GM10248 (cell line): ENCODE data around the gene ACTC1.

Experiments used
- CTCF ChIA-PET: fragments of 300-600 bp; sonication (Branson Sonifier 250); formaldehyde crosslinking; extraction: SDS; loops from one replicate; lab custom pipeline; 2021; ENCODE audit warnings: antibody characterized with exemption; lab: Yijun Ruan, JAX
- POLR2A ChIA-PET: fragments of 350-650 bp; sonication (Branson Sonifier 250); formaldehyde crosslinking; extraction: SDS; loops from one replicate; lab custom pipeline; 2020; ENCODE audit warnings: antibody characterized with exemption; lab: Yijun Ruan, JAX
- DNase-seq: peaks from one replicate; pipeline ENCODE4 v3.0.0; 2012; ENCODE audit errors: extremely low spot score
- CTCF ChIP-seq: IDR thresholded peaks from 2 replicates; pipeline ENCODE4 v1.5.1; 2012; ENCODE audit warnings: mild to moderate bottlenecking, low read depth; ENCODE audit errors: extremely low read depth, missing control alignments, control extremely low read depth

ACTC1 gene

GRCh38 chr15:34760909-34761308, 34.4 kb downstream of the ACTC1 start:
- DNase-seq = no peak
- TF ChIP-seq CTCF = no peak
- CTCF ChIA-PET = no interaction called here
- POLR2A ChIA-PET = no interaction called here

- no peak for DNase-seq
- POLR2A ChIA-PET = no interaction called here
- CTCF ChIA-PET = no interaction called here
- no peak for TF ChIP-seq CTCF
Measured at GRCh38 chr15:34759992-34760391, 35.4 kb downstream of the ACTC1 start.

GRCh38 chr15:34759347-34759746, 36.0 kb downstream of the ACTC1 start:
- DNase-seq = no peak
- TF ChIP-seq CTCF = no peak
- CTCF ChIA-PET = no interaction called here
- POLR2A ChIA-PET = no interaction called here

GRCh38 chr15:34757262-34757661, 38.1 kb downstream of the ACTC1 start:
- DNase-seq = no peak
- no peak for TF ChIP-seq CTCF
- CTCF ChIA-PET = interaction anchor here (1.2 kb wide), 1 partner anchor 11 kb away, joined by 4 read pairs; no protein-coding TSS in a partner anchor
- POLR2A ChIA-PET = no interaction called here

- CTCF ChIA-PET = interaction anchor here (1.0 kb wide), 1 partner anchor 16 kb away, joined by 4 read pairs; no protein-coding TSS in a partner anchor
Measured at GRCh38 chr15:34755419-34755773, 40.0 kb downstream of the ACTC1 start.

GRCh38 chr15:34754674-34755418, 40.5 kb downstream of the ACTC1 start, which contains the start of gene GJD2:
Gene GJD2, minus strand, starts transcription at chr15:34754998. Its CDS starts 510 bp downstream, at chr15:34754488.
- DNase-seq = no peak
- CTCF ChIA-PET = no interaction called here

More at GRCh38 chr15:34755419-34755773, 40.0 kb downstream of the ACTC1 start:
- POLR2A ChIA-PET = no interaction called here
- no peak for TF ChIP-seq CTCF
- no peak for DNase-seq

More at GRCh38 chr15:34754674-34755418, 40.5 kb downstream of the ACTC1 start, which contains the start of gene GJD2:
- POLR2A ChIA-PET = no interaction called here
- no peak for TF ChIP-seq CTCF
